Stimulated activated CD8-positive, alpha-beta memory T cell treated with anti-CD3 and anti-CD28 coated beads, Interleukin-12 subunit alpha, Interleukin-12 subunit beta, amount 100 ng/mL, for 1 hour (primary cell): ENCODE measurements around the gene TNPO3.
"Not testable (repeated sequence)": the region's sequence is repeated elsewhere in the genome, so short reads cannot be mapped to it uniquely, and the experiment has no call there.

Source experiments
- DNase-seq: peaks from one replicate; pipeline ENCODE4 v3.0.0-alpha.2; 2020; ENCODE audit warnings: low read depth

The TNPO3 gene

DNA sequence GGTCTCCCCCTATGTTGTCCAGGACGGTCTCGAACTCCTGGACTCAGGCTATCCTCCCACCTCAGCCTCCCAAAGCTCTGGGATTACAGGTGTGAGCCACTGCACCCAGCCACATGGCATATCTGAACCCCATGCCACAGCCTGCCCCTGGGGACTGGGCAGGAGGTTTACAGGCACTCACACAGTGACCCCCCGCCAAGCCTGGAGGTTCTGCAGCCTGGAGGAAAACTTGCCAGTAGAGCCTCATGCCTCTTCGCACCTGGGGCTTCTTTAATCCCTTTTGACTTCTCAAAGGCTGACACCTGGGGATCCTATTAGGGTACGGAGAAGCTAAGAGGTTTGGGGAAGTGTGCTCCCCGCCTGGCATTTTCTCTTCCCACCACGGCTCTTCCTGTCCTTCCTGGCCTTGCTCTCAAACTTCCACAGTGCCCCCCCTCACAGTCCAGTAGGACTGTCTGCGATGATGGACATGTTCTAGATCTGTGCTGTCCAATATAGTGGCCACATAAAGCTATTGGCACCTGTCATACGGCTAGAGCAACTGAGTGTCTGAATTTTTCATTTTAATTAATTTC is 133.0 kb downstream of the TNPO3 start:
- DNase-seq = no peak

DNA sequence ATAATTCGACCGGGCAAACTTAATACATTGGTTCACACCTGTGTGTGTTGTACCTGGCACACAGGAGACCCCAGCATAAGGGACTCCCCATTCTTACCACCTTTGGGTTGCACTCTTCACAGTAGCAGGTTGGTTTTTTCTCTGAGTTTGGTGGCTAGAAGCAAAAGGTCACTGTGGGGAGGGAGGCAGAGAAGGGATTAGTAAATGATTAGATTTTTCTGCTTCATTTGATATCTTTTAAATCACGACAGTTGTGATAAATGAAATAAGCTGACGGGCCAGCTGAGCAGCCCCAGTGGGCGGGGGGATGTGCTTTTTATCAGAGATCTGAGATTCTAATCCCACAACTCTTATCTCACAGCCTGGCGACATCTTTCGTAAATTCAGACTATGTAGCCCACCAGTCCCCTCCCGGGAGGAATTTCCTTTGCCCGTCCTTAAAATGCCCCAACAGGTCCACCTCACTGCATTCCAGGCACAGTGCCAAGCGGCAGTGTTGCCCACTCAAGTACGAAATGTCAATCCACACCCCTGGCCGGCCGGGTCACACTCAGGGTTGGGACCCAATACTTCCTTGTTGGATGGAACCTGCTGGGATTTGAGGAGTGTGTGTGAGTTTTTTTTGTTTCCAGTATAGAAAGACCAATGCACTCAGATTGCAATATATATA is 133.9 kb downstream of the TNPO3 start:
- DNase-seq = no peak

DNA sequence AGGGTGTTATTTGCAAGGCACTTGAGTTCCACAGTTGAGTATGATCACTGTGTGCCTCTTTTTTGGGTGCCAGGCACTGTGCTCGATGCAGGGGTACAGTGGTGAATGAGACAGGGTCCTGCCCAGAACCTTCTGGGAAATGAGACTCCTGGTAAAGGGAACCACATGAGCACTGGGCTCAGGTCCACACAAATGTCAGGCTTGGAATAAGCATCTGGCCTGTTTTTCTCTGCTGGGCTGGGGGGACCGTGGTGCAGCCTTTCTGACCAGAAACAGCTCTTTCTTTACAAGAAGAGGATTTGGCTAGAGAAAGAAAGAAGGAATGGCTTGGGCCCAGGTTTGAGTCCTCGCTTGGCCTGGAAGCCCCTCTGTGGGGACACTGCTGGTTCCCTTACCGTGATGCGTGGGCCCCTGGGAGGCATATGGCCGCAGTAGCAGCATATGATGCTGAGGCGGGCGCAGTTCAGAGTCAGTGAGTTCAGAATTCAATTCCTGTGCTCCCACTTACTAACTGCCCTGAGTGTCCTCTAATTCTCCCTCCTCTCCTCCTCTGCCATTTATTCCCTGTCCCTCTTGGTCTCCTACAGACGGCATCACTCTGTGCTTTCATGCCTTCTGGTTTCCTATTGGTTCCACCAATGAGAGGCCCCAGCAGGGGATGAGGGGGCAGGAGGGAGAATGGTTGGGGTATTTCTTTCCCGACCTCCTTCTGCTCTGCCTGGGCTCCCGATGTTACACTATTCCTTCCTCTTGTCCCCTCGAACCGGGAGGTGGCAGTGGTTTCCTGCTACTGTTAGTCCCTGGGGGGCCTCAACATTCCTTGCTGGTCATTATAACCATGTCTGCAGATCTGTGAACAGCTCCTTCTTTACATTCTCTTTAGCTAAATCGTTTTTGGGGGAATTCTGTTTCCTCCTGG is 134.8 kb downstream of the TNPO3 start:
- DNase-seq = no peak

DNA sequence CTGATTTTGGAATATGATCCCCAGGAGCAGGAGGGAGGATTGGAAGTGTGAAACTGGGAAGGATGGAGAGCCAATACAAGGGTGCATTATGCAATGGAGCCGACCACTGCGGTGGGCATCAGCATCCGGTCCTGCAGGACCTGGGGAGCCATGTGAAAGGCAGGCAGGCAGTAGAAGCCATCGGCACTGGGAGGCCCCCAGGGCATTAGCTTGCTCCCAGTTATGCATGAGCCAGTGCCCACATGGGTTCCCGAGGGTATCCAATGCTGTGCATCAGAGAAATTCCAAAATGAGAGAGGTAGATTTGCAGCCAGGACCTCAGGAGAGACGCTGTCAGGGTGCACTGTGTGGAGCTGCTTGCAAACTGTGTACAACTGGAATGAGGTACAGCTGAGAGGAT is 135.7 kb downstream of the TNPO3 start:
- no peak for DNase-seq

DNA sequence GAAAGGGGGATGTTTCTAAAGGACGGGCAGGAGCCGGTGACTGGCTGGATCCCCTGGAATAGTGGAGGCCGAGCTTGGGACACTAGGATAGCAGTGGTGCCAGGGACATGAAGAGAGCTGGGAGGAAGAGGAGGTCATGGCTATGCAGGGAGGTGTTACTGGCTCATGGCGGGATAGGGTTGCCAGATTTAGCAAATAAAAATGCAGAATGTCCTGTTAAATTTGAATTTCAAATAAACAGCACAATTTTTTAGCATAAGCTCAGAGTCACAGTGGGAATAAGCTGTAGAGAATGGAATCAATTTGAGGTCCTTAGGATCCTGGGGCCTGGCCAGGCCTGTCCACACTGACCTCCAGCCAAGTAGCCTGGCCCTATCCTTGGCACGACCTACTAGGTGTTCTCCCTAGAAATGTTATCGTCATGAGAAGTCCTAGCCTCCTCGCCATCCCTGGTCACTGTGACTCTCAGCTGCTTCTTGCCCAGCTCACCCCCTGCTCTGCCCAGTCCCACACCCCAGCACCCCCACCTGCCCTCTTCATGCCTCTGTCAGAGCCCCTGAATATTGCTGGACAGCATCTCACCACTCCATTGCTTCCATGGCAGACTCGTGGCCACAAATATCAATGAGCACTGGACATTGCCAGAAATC is 136.8 kb downstream of the TNPO3 start:
- no peak for DNase-seq

DNA sequence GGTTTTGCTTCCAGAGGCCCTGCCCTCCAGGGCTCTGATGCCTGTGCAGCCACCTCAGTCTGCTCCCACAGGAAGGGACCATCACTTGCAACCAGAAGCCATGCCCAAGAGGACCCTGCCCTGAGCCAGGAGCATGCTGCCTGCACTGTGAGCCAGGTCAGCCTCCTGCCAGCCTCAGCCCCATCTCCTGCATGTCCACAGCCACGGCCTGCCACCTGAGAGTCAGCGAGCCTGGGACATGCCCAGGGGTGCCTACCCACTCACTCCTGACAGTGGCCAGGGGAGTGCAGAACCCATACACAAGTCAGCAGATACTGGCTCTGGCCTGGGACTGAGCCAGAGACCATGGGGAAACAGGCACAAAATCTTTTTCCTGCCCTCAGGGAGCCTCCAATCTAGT is 137.8 kb downstream of the TNPO3 start:
- DNase-seq = no peak

DNA sequence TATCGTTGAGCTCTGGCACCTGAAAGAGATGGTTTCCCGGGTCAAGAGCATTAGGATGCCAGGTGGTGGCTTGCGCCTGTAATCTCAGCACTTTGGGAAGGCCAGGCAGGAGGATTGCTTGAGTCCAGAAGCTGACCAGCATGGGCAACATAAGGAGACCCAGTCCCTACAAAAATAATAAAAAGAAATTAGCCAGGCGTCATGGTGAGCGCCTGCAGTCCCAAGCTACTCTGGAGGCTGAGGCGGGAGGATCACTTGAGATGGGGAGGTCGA is 138.3 kb downstream of the TNPO3 start:
- DNase-seq = no peak

DNA sequence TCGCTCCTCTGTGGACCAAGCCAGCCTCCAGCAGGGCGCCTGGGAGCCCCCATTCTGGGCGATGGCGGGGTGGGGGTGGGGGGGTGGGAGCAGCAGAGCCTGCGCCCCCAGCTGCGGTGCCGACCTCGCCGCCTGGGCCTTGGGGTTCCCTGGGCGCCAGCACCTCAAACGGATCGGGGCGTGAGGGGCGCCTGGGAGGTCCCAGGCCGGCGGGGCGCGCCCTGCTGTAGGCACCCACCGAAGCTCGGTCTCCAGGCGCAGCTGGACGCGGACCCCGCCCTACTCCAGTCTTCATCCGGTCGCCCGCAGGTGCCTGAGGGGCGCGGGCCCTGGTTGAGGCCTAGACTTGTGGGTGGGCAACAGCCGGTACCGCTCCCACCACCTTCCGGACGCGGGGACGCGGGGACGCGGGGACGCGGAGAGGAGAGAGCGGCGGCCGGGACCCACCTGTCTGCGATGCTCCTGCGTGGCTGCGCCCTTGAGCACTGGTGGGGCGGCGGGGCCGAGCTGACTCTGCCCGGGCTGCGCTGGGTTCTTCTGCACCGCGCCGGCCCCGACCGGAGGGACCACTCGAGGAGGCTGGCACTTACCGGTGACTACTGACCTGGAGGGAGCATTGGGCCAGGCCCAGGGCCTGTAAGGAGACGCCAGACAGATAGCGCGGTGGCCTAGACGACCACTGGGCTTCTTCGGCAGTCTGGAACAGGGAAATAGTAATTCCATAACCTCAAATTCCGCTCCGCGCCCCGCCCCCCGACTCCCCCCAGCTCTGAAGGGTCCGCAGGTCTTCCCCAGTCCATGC is 138.9 kb downstream of the TNPO3 start:
- no peak for DNase-seq

DNA sequence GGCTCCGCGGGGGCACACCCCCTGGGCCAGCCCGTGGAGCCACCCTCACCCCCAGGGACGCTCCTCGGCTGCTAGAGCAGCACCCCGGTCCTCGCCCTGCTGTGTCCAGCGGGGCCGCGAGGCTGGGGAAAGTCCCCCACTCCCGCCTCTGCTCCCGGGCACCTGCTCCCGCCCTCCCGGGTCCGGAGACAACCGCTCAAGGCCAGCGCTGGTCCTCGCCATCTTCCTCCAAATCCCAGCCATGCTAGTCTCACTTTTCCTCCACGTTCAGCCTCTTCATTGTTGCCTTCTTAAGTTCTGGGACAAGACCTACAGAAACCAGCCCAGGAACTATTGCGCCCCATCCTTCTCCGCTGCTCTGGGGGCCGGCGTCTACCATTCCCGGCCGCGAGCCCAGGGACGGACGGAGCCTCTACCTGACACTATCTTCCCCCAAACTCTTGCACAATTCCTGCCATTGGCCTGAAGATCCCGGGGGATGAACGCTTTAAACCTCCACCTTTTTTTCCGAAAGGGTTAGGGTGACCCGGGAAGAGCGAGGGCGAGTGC is 139.6 kb downstream of the TNPO3 start:
- no peak for DNase-seq

DNA sequence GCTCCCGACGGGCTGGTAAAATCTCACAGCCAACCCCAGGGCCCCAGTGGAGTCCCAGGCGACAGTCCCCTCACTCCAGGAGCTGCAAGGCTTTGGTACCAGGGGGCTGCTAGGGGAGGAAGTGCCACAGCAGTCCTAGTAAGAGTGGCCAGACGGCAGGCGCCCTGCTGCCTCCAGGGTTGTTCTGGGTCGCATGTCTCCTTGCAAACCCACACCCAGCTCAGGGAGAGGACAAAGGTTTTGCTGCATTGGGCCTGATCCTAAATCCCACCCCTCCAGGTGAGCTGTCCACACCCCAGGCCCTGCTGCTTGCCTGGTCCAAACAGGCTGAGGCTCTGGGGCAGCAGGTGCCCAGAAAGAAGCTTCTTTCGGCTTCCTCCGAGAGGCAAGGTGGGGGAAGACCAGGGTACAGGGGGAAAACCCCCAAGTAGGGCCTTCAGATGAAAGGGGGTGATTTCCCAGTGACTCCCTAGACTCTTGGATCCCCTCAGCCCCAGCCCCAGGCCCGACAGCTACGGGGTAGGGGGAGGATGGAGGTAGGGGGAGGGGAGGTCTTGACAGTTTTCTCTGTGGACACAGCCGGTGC is 140.3 kb downstream of the TNPO3 start:
- DNase-seq = no peak

DNA sequence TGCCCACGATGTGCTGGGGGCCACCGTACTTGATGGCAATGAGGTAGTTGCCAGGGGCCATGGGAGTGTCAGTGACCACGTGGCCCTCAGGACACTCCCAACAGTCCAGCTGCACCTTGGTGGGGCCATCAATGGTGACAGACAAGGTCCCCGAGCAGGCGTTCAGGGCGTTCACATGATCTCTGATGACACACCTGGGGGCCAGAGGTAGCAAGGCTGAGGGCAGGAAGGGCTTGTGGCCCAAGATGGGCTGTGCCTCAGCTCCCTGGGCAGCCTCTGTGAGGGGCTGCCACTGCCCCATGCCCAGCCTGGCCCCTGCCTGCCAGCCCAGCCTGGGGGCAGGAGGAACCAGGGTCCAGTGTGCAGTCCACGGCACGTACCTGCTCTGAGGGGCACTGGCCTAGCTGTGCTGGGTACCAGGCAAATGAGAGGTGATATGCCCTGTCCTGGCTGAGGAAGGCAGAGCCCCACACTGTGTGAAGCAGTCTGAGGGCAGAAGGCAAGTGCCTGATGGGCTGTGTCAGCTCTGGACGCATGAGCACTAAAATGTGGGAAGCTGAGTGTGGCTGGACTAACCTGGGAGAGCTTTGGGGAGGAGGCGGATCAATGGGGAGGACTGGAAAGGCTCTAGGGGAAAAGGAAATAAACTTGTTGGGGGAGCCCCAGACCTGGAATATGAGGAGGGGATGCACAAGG is 140.9 kb downstream of the TNPO3 start:
- no peak for DNase-seq

DNA sequence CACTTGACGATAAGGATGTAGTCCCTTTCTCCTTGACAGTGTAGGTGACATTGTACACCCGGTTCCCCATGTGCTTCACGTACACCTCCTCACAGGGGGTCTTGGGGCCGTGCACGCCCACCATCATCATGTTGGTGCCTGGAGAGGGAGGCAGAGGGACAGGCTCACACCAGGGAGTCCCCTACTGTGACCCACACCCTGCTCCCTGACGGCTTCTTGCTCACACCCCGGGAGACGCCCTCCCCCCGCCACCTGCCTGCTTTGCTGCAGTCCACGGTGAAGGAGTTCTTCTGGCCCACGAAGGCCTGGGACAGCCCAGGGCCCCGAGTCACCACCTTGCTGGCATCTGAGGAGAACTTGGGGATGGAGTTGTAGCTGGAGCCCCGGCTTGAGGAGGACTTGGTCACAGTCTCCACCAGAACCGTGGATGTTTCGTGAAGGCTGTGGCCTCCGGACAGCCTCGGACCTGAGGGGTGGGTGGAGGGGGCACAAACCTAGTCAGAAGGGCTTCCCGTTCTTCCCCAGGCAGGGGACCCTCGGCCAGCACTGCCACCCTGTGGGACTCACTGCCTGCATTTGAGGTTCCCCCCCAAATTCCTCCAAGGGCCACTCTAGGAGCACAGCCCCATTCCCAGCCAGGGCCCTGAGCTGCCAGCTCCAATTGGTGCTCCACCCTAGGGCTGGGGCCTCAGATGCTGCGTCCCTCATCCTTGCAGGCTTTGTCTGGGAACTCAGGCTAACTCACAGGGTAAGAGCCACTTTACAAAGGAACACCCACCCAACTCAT is 142.0 kb downstream of the TNPO3 start:
- not testable (repeated sequence) for DNase-seq

DNA sequence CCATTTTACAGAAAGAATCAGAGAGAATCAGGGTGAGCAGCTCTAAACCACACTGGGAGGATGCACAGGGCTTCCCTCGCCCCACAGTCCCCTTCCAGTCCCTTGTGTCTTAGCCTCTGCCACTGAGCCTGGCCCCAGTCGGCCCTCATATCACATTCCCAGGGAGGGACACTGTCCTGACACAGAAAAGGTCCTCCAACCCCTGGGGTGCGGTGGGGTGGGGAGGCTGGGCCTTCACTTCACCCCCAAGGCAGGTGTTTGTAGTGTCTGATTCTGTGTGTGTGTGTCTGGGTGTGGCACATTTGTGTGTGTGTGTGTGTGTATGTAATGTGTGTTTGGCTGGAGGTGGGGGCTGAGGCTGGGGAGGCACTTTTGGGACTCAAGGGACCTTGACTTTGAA is 142.6 kb downstream of the TNPO3 start:
- no peak for DNase-seq

DNA sequence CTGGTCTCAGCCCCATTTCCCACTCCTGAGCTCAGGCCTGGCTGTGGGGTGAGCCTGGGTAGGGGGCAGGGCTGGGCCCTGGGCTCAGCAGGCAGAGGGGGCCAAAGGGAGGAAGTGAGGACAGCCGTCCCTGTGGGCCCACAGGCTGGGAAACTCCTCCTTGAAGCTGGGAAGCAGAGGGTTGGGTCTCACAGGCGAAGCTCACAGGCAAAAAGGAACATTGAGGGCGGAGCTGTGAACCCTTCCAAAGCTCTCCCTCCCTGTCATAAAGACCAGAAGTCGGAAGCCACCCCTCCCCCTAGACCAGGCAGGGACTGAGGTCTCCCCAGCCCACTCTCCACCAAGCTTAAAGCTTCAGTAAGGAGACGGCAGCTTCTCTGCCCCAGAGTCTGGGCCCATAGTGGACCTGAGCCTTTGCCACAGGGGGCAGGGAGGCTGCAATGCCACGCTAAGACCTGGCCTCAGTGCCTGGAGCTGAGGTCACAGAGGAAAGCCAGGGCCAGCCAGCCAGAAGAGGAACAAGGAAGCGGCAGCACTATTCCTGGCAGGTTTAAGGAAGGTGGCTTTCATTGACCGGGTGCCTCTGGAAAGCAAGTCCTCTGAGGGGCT is 143.4 kb downstream of the TNPO3 start:
- no peak for DNase-seq

DNA sequence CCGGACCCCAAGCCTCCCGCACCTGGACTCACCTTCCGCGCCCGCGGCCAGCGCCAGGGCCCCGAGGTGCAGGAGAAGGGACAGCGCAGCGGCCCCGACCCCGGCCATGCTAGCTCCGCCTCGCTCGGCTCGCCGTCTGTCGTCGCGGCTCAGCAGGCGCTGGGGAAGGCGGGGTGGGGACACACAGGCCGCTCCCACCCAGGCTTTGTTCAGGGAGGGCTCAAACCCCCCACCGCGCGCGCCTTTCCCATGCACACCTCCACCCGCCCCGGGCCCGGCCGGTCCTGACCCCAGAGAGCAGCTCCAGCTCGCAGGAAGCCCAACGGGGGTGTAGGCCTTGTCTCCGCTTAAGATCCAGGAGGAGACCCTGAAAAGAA is 144.4 kb downstream of the TNPO3 start, which contains the start of gene KCP:
Gene KCP (minus strand): TSS at position 141 of the 377 bp plus-strand sequence. CDS start 33 bp downstream, at position 108.
- DNase-seq = no peak

DNA sequence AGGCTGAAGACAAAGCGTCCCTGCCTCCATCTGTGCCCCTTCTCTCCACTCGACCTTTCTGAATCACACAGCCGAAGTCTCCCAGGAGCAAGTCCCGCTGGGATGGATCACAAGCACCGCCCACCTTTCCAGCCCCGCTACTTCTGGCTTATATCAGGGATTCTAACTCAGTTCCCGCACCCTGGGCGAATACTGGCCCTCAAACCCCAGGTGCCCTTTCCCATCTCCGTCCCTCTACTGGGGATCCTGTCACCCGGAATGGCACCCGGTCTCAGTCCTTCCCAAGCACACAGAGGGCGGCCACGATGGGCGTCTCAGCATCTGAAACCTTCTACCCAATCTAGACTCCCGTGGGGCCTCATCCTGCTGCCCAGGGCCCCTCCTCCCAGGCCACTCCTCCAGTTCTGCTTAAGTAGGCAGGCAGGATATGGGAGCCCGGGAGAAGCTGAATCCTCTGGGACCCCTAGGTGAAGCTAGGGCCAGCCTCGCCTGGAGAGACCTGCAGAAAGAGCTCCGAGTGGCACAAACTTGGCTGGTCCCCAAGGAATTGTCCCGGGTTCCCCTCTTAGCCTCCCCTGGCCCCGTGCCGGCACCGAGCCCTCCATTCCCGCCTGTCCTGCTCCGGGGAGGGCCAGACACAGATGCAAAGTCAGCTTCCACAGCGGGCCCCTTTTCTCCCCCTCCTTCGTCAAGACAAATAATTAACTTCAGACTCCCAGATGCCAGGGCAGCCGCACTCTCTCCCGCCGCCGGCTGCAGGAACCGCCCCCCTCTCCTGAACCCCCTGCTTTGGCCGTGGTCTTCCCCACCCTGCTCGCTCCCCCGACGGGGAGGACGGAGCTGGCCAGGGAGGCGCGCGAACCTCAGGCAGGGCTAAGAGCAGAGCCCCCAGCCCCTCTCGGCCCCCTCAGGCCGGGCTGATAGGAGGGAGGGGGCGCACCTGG is 145.0 kb downstream of the TNPO3 start:
- DNase-seq = no peak

DNA sequence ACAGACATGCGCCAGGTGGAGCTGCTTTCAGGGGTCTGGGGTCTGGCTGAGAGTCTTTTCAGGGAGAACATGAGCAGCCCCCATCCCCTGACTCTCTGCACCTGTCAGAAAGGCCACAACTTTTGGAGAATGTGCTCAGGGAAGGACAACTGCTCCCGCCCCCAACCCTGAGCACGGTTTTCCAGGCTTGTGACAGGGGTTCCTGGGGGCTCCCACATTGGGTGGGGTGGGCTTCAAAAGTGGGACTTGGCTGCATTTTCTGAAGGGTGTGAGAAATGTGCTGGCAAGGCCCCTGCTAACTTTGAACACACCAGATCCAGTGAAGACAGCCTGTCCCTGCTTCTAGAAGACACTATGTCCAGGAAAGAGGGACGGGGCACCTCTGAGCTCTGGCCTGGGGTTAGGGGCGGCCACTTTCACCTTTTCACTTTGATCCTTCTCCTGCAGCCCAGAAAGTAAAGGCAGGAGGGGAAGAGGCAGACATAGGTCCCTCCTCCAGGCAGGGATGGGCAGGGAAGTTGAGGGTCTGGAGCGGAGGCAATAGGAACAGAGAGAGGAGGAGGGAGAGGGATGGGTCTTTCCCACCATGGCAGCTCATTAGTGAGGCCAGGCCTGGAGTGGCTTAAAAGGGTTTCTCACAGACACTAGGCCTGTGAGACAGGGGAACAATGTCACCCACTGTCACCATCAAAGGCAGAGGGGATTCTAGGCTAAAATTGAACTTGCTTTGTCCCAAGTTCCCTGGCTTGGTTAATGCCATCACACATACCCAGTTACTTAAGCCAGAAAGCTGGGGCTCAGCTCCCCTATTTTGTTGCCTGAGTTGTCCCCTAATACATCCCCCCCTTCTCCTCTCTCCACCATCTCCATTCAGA is 145.9 kb downstream of the TNPO3 start:
- DNase-seq = no peak
